Vagina (tissue), 2 donors: ENCODE data around the gene P2RY2.

Experiments
- CTCF ChIP-seq, 3 experiments: fragments of 450-650 bp in 2 of 3; fragments of 200-600 bp in 1 of 3; sonication (generic) in 1 of 3; IDR thresholded peaks; one replicate each; pipeline ENCODE4 v1.5.1; 2017 to 2019; ENCODE audit warnings: antibody characterized with exemption in 3 of 3, mild to moderate bottlenecking in 2 of 3, moderate library complexity in 2 of 3
- POLR2A ChIP-seq, 2 donors: fragments of 450-650 bp; IDR thresholded peaks; one replicate each; pipeline ENCODE4 v1.6.1; 2017; ENCODE audit warnings: antibody characterized with exemption in 2 of 2, mild to moderate bottlenecking in 2 of 2, moderate library complexity in 2 of 2

DNA sequence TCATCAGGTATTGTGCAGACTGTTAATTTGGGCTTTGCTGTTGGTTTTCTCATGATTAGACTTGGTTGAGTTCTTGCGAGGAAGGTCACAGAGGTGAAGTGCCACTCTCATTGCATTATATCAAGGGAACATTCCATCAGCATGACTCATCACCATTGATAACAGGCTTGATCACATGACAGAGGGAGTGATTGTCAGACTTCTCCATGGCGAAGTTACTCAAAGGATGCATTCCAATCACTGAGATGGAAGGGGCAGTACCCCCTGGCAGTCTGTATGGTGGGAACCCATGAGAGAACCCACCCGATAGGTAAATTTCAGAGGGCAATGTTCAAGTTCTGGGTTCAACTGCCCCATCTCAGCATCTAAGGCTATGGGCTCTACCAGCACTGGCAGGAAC lies 19.4 kb upstream of the P2RY2 start:
- TF ChIP-seq CTCF (IDR thresholded peaks at IDR 0.05) (no peak), POLR2A (IDR thresholded peaks at IDR 0.05) (no peak)
